GM18907 (cell line): ENCODE results near the gene TPRX1.
"Not testable (repeated sequence)": the region's sequence is repeated elsewhere in the genome, so short reads cannot be mapped to it uniquely, and the experiment has no call there.

Experiments used
- ATAC-seq: cut with Tn5 transposase; IDR thresholded peaks from one replicate; pipeline ENCODE4 v1.9.1; 2021; ENCODE audit warnings: mild to moderate bottlenecking, moderate library complexity; ENCODE audit not compliant: unreplicated experiment

TPRX1 gene, protein sequence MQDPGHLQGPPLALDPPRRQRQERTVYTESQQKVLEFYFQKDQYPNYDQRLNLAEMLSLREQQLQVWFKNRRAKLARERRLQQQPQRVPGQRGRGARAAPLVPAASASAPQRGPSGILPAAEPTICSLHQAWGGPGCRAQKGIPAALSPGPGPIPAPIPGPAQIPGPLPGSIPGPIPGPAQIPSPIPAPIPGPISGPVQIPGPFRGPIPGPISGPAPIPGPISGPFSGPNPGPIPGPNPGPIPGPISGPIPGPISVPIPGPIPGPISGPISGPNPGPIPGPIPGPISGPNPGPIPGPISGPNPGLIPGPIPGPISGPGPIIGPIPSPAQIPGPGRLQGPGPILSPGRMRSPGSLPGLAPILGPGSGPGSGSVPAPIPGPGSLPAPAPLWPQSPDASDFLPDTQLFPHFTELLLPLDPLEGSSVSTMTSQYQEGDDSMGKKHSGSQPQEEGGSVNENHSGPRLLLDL

DNA sequence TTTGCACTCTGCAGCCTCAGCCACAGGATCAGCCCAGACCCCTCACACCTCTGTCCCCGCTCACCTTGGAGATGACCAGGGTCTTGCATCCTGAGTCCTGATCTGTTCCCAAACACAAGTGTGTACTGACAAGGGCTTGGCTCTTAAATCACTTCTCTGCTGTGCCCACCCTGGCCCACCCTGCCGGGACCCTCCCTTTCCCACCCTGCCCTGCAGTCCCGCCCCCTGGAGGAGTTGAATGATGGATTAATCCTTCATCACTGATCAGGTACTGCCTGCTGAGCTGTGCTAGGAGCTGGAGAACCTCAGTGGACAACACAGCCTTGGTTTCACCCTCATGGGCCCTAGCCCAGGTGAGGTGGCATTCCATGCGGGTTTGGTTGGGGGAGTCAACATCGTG lies at the start of gene TPRX1:
TPRX1 (minus strand) TSS at position 101 of the 400 bp plus-strand sequence; CDS start at position 89, 12 bp downstream.
- ATAC-seq: not testable (repeated sequence)

DNA sequence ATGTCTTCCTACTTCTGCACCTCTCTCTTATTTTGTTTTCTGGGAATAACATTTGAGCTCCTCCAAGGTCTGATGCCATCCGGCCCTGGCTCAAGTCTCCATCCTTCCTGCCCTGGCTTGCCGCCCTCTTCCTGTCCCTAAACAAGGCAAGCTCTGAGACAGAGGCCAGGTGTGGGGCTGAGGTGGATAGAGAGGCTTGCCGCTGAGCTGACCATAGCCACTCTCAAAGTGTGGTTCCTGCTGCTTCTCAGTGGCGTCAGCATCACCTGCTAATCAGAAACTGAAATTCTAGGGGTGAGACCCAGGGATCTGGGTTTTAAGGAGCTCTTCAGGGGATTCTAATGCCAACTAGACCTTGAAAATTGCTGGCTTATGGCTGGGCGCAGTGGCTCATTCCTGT lies 48.7 kb upstream of the TPRX1 start:
- no peak for ATAC-seq

DNA sequence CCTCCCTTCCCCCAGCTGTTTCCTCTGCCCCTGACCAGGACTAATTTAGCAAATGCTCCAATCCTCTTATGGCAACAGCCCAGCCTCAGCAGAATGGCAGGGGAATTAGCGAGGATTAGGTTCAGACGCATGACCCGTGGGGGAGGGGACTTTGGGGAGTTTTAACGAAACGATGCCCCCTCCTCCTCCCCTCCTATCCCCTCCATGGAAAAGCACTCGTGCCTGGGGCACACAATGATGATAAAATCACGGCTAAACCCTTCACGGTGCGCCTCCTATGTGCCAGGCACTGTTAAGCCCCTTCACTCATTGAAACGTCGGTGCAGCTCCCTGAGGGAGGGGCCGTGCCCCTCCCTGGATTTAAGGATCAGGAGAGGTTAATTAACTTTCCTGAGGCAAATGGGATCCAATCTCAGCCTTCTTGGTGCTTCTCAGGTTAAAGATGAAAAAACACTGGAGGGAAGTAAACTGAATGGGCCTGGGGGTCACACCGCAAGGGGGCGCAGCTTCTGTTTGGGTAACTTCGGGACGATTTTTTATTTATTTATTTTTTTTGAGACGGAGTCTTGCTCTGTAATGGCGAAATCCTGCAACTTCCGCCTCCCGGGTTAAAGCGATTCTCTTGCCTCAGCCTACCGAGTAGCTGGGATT lies 44.6 kb upstream of the TPRX1 start:
- no peak for ATAC-seq

DNA sequence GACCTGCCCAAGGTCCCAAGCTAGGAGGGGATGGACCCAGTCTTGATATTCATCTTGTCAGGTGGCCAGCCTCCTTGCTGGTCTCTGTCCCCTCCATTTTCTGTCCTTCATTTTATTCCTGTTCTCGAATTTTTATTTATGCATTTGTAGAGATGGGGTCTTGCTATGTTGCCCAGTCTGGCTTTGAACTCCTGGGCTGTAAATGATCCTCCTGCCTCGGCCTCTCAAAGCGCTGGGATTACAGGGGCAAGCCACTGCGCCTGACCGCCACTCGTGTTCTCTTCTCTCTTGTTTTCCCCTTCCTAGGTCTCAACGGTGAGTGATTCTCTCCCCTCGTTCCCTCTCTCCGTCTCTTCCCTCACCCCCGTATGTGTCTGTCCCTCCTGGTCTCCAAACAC lies 44.1 kb upstream of the TPRX1 start:
- ATAC-seq: no peak

DNA sequence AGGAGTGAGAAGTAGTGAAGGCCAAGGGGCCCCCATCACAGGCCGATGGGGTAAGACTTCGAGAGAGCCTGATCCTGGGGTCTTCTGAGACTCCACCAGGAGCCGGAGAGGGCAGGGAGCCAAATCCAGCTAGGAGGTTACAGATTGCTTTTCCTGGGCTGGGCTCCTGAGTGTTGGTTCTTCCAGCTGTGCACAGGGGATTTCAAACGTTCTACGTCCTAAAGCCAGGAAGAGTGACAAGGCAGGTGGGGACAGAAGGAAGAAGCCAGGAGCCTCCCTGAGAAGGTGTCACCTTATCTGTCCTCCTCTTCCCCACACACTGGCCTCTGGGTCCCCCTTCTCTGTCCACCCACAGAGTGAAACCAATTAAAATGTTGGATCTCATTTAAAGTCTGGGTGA lies 38.6 kb upstream of the TPRX1 start:
- ATAC-seq: no peak

DNA sequence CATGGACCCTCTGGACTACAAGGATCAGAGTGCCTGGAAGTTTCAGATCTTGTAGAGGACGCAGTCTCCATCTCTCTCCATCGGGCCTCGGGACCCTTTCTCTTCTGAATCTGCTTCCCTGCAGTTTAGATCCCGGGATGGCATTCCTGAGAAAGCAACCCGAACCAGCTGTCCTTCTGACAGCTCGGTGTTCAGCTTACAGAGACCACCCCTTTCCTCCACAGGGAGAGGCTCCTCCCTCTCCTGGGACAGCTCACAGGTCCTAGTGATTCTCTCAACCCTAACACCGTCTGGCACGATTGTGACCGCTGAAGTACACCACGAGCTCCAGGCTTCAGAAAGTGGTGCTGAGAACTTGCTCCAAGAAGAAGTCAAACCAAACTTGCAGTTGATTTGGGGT lies 35.6 kb upstream of the TPRX1 start:
- no peak for ATAC-seq

DNA sequence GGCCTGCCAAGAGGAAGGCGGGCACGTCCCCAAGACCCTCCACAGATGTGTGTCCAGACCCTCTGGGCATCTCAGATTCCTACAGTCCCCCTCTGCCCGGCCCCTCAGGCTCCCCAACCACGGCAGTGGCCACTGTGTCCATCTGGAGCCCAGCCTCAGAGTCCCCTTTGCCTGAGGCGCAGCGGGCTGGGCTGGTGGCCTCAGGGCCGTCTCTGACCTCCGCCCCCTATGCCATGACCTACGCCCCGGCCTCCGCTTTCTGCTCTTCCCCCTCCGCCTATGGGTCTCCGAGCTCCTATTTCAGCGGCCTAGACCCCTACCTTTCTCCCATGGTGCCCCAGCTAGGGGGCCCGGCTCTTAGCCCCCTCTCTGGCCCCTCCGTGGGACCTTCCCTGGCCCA lies 35.1 kb upstream of the TPRX1 start:
- no peak for ATAC-seq

DNA sequence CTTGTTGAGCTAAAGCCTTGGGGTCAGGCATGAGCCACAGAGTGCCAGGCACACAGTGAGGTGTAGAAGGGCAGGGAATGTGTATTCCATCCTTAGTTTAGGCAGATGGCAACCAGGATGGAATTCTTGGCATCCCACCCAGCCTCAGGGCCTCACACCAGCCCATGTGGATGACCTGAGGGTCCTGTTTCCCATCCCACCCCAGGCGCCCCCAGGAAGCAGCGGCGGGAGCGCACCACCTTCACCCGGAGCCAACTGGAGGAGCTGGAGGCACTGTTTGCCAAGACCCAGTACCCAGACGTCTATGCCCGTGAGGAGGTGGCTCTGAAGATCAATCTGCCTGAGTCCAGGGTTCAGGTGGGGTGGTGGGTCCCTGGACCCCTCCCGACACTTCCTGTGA lies 31.7 kb upstream of the TPRX1 start:
- no peak for ATAC-seq

DNA sequence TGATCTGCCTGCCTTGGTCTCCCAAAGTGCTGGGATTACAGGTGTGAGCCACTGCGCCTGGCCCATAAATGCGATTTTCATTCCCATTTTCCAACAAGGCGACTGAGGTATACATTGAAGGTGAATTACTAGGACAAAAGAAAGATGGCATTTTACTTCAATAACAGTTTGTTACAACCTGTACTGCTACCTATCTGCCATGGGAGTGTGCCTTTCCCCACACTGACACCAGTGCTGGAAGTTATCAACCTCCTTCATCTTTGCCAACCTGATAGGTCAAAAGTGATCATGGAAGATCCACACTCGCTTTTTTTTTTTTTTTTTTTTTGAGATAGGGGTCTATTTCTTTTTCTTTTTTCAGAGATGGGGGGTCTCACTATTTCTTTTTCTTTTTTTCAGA lies 28.4 kb upstream of the TPRX1 start:
- ATAC-seq: no peak

DNA sequence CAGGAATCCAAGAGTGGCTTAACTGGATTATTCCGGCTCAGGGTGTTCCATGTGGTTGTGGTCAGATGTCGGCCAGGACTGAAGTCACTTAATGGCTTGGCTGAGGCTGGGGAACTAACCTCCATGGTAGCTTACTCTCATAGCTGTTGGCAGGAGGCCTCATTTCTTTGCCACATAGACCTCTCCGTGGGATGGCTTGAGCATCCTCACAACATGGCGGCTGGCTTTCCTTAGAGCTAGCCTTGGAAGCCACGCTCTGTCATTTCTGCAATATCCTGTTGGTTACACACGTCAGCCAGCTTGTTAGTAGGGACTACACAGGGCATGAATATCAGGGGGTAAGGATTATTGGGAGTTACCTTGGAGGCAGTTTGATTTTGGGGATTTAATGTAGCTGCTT lies 22.4 kb upstream of the TPRX1 start:
- ATAC-seq: no peak

DNA sequence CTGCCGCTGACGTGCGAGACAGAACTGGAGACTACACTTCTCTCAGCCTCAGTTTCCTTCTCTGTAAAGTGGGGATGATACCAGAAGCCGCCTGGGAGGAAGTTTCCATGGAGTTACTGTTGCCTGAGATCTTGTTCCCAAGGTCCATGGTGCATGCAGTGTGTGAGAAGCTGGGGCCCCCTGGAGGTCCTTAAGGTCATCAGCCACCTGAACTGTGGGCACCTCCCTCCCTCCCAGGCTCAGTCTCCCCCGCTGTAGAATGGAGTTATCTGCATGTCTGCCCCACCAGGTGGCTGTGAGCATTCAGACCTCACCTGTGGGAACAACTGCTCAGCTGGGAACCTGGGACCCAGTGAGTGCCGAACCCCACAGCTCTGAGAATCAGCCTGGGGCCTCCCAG lies 20.0 kb upstream of the TPRX1 start:
- ATAC-seq: no peak

DNA sequence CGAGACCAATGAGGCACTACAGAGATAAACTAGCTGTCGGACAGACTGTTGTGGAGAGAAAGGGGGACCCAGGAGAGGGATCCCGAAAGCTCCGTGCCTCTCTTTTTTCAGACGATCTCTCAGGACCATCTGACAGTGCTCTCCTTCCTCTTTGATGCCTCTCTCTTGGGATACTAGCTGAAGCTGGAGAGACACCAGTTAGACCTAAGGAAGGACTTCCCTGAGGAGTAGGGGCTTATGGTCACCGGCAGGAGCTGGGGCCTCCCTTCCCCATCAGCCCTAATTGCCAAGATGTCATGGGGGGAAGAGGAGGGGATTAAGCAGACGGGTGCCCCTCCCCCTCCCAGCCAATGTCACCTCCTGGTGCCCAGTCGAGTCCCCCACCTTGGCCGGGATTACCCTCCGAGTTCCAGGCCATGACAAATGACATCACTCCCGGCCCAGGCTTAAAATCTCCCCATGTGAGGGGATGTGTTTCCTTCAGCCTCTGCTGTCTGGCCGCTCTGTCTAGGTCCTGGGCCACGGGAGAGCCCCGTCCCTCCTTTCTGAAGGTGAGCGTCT lies 17.2 kb upstream of the TPRX1 start, which contains the start of gene CRX:
CRX (plus strand) TSS at position 478 of the 561 bp plus-strand sequence. CDS start 12,507 bp downstream, outside the sequence.
- no peak for ATAC-seq

DNA sequence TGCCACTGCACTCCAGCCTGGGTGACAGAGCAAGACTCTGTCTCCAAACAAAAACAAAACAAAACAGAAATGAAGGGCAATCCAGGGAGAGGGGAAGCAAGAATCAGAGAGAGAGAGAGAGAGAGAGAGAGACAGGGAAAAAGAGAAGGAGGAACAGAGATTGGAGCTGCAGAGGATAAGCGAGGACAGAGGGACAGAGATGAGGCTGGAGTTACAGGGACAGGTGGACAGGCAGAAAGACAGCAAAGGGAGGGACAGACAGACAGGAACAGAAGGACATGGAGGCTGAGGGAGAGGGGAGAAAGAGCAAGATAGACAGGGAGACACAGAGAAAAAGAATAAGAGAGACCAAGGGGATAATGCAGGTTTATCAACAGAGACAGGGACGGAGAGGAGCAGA lies 16.1 kb upstream of the TPRX1 start:
- ATAC-seq: no peak

DNA sequence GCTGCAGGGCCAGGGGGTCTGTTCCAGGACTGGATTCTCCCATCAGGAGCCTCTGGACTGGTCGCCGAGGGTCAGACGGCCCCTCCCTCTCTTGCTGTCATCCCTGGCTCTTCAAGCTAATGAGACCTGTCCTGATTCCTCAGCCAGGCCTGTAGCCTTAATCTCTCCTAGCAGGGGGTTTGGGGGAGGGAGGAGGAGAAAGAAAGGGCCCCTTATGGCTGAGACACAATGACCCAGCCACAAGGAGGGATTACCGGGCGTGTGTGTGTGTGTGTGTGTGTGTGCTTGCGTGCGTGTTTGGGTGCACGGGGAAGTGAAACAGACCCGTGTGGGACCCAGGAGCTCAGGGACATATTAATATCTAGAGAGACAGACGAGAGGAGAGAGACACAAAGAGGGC lies 15.5 kb upstream of the TPRX1 start:
- ATAC-seq: no peak

DNA sequence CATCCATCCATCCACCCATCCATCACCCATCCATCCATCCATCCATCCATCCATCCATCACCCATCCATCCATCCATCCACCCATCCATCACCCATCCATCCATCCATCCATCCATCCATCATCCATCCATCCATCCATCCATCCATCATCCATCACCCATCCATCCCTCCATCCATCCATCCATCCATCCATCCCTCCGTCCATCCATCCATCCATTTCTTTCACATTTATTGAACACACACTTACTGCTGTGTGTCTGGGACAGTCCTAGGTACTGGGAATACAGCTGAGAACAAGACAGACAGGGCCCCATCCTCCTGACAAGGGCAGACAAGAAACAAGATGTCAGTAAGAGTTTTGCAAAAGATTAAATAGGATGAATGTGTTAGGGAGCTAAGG lies 13.9 kb upstream of the TPRX1 start:
- ATAC-seq: not testable (repeated sequence)

DNA sequence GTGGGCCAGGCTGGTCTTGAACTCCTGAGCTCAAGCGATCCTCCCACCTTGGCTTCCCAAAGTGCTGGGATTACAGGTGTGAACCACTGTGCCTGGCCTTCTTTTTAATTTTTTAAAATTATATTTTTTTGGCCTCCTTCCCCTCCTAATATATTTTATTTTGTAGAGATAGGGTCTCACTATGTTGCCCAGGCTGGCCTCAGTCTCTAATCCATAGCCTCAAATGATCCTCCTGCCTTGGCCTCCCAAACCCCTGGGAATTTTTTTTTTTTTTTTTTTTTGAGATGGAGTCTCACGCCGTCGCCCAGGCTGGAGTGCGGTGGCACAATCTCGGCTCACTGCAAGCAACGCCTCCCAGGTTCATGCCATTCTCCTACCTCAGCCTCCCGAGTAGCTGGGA lies 11.9 kb upstream of the TPRX1 start:
- not testable (repeated sequence) for ATAC-seq

DNA sequence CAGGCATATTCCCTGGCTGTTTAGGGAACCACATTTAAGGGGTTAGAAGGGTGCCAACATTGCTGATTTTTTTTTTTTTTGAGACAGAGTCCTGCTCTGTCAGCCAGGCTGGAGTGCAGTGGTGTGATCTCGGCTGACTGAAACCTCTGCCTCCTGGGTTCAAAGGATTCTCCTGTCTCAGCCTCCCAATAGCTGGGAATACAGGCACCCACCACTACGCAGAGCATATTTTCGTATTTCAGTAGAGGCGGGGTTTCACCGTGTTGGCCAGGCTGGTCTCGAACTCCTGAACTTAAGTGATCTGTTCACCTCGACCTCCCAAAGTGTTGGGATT lies 9.6 kb upstream of the TPRX1 start:
- ATAC-seq: no peak

DNA sequence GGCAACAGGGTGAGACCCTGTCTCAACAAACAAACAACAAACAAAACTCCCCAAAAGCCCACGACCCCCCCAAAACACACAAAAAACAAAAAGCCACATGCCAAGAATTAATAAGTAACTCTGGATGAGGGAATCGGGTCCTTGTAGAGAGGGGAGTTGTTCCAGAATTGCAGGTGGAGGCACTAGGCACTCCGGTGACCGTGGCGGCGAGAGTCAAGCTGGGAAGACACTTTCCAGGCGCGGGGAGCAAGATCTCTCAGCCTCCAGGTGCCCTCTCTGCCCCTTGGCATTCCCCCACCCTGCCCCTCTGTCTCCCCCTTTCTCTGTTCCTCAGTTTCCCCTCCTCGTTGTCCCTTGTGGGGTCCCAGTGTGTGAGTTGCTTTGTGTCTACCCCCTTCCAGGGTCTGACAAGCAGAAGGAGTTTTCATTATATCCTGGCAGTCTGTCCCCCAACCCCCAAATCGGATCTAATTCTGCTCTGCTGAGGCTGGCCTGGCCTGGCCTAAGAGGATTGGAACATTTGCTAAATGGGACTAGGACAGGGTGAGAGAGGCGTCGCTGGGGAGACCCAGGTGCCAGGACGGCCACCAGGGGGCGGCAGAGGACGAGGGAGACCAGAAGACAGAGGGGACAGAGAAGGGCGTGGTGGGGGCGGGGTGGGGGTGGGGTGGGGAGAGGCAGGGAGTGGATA lies 9.1 kb upstream of the TPRX1 start:
- ATAC-seq: no peak

DNA sequence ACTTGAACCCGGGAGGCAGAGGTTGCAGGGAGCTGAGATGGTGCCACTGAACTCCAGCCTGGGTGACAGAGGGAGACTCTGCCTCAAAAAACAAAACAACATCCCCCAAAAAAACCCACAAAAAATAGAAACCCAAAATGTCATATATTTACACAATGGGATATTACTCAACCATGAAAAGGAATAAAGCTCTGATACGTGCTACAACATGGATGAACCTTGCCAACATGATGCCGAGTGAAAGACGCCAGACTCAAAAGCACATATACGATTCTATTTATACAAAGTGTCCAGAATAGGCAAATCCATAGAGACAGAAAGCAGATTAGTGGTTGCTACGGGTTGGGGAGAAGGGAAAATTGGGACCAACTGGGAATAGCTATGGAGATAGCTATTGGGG lies 2.1 kb upstream of the TPRX1 start:
- no peak for ATAC-seq

DNA sequence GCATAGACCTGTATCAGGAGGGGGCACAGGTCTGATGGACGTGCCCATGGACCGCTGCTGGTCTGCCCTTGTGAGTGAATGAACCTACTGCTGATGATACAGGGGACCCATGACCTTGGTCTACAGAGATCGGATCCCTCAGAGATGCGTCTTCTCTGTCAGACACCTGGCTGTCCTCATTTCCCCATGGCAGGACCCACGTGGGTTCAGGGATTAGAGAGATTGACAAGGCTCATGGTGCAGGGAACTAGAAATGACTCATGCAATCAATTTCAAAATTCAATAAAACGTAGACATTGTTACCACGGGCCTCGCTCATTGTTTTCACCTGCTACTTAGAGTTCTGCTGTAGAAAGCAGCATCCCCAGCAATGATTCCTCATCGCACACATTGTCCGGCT lies 962 bp upstream of the TPRX1 start:
- ATAC-seq: no peak

DNA sequence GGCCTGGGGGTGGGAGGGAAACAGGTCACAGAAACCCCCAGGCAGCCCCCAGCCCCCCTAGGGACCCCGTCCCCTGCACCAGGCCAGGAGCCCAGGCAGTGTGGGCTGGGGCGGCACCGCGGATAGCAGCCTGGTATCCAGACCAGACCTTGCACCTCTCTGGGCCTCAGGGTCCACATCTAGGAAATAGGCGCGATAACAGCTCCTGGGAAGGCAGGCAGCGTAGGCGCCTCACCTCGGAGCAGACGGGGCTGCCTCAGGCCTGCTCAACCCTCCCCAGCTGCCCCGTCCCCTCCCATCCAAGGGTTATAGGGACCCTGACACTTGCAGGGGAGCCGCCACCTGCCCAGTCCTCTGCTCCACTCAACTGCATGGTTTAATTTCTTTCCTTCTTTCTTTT lies 680 bp downstream of the TPRX1 start:
- not testable (repeated sequence) for ATAC-seq

DNA sequence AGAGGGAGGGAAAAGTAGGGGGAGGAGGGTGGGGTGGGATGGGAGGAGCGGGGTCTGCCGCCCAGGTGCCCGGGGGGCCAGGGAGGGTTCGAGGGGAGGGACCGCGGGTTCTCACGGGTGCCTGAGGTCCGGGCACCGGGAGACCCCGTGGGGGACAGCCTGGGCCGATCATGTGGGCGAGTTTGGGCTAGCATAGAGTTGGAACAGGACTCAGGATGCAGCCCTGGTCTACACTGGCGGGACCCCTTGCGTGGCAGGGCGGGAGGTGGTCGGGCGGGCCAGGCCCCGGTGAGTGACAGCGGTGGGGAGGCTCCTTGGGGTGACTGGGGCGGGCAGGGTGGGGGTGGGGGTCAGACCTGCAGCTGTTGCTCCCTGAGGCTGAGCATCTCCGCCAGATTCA lies 1.2 kb downstream of the TPRX1 start:
- ATAC-seq: not testable (repeated sequence)
